RWPE2 (cell line): ENCODE data around the gene SLC6A6.

Experiments
- ATAC-seq: fragments of 200-7000 bp; cut with Tn5 transposase; 3 replicates; pipeline ENCODE4 v1.9.1; 2021; ENCODE audit warnings: low read depth
- DNase-seq: peaks from one replicate; pipeline ENCODE4 v3.0.0-alpha.2; 2020; ENCODE audit warnings: low spot score
- H3K27ac ChIP-seq: fragments of 450-650 bp; 2 replicates; pipeline ENCODE4 v1.5.1; 2017; ENCODE audit warnings: mild to moderate bottlenecking; ENCODE audit not compliant: poor library complexity, severe bottlenecking
- H3K27me3 ChIP-seq: fragments of 250-450 bp; sonication (Bioruptor Pico); 2 replicates; pipeline ENCODE4 v1.5.1; 2021; ENCODE audit warnings: mild to moderate bottlenecking, moderate library complexity; ENCODE audit not compliant: insufficient read depth, poor library complexity, severe bottlenecking
- H3K36me3 ChIP-seq: fragments of 250-450 bp; sonication (Bioruptor Pico); 2 replicates; pipeline ENCODE4 v1.5.1; 2020; ENCODE audit warnings: low read depth, mild to moderate bottlenecking, moderate library complexity
- H3K4me1 ChIP-seq: fragments of 250-450 bp; sonication (Bioruptor Pico); 2 replicates; pipeline ENCODE4 v1.5.1; 2021; ENCODE audit warnings: mild to moderate bottlenecking, moderate library complexity; ENCODE audit not compliant: insufficient read depth, poor library complexity, severe bottlenecking
- H3K4me3 ChIP-seq: fragments of 250-450 bp; sonication (Bioruptor Pico); 2 replicates; pipeline ENCODE4 v1.5.1; 2021; ENCODE audit warnings: mild to moderate bottlenecking, moderate library complexity; ENCODE audit not compliant: severe bottlenecking
- H3K9me3 ChIP-seq: fragments of 250-450 bp; sonication (Bioruptor Pico); 2 replicates; pipeline ENCODE4 v1.5.1; 2021; ENCODE audit warnings: mild to moderate bottlenecking, moderate library complexity; ENCODE audit not compliant: severe bottlenecking
- TF ChIP-seq, protein P1 (sequence below): fragments of 450-650 bp; IDR thresholded peaks from one replicate; pipeline ENCODE4 v1.5.1; 2017; ENCODE audit warnings: mild to moderate bottlenecking, moderate library complexity; ENCODE audit not compliant: poor library complexity, severe bottlenecking

The SLC6A6 gene

GRCh38 chr3:14360123-14360881 lies 42.1 kb upstream of the SLC6A6 start:
- Histone ChIP-seq H3K27me3 (no peaks in the 10 kb centered on the region), H3K36me3 (no peaks in the 10 kb centered on the region), H3K4me1 (no peaks in the 10 kb centered on the region), H3K27ac (no peak overlapping the region), H3K4me3 (no peak overlapping the region), H3K9me3 (no peaks in the 10 kb centered on the region)
- TF ChIP-seq, protein P1, sequence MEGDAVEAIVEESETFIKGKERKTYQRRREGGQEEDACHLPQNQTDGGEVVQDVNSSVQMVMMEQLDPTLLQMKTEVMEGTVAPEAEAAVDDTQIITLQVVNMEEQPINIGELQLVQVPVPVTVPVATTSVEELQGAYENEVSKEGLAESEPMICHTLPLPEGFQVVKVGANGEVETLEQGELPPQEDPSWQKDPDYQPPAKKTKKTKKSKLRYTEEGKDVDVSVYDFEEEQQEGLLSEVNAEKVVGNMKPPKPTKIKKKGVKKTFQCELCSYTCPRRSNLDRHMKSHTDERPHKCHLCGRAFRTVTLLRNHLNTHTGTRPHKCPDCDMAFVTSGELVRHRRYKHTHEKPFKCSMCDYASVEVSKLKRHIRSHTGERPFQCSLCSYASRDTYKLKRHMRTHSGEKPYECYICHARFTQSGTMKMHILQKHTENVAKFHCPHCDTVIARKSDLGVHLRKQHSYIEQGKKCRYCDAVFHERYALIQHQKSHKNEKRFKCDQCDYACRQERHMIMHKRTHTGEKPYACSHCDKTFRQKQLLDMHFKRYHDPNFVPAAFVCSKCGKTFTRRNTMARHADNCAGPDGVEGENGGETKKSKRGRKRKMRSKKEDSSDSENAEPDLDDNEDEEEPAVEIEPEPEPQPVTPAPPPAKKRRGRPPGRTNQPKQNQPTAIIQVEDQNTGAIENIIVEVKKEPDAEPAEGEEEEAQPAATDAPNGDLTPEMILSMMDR = no peak
- no peak for ATAC-seq
- DNase-seq = no peak

DNA sequence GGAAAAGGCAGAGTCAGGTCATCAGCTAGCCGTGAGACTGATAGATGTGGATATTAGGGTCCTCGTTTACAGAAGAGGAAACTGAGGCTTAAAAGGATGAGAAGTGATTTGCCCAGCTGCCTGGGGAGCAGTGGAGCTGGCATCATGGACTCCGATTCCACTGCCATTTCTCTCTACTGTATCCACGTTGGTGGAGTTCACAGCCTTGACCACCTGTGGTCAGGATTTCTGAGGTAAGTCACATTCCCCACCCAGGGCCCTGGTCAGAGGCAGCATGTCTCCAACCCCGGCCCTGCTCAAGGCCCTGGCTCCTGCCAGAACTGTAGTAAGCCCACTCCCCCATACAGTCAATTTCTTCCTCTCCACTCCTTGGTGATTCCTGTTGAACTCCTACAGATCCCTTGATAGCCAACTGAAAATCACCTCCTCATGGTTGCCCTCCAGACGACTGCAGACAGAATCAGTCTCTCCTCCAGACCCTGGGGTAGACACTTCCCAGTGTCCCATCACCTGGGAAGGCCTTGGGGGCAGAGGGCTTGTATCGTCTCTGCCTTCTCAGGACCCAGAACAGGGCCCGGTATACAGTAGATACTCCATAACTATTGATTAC lies 41.2 kb upstream of the SLC6A6 start:
- Histone ChIP-seq H3K4me3 (no peak overlapping the region), H3K9me3 (no peaks in the 10 kb centered on the region), H3K4me1 (no peaks in the 10 kb centered on the region), H3K36me3 (no peaks in the 10 kb centered on the region), H3K27ac (no peak overlapping the region), H3K27me3 (no peaks in the 10 kb centered on the region)
- DNase-seq = no peak
- ATAC-seq = no peak
- TF ChIP-seq, protein P1 = no peak

DNA sequence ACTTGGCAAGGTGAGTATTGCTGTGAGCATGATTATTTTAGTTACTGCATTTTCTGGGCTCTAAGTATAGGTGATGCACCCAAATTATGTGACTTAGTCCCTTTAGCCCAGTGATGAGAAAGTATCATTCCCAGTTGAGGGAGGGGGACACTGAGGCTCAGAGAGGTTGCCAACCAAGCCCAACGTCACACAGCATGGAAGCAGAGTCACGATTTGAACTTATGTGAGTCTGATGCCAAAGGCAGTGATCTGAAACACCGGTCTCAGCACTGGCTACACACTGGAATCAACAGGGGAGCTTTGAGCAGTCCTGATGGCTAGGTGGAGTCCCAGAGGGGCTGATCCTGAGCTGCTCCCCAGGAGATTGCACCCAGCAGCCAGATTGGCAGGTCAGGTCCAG lies 39.5 kb upstream of the SLC6A6 start:
- H3K4me1 ChIP-seq = no peaks in the 10 kb centered on the region
- H3K36me3 ChIP-seq = no peaks in the 10 kb centered on the region
- TF ChIP-seq, protein P1 = no peak
- no peak overlapping the region for H3K27ac ChIP-seq
- no peaks in the 10 kb centered on the region for H3K9me3 ChIP-seq
- H3K4me3 ChIP-seq = no peak overlapping the region
- DNase-seq = no peak
- H3K27me3 ChIP-seq = no peaks in the 10 kb centered on the region
- ATAC-seq = no peak

GRCh38 chr3:14363379-14363778 lies 39.0 kb upstream of the SLC6A6 start:
- ATAC-seq = no peak
- Histone ChIP-seq H3K27me3 (no peaks in the 10 kb centered on the region), H3K27ac (no peak overlapping the region), H3K4me1 (no peaks in the 10 kb centered on the region), H3K4me3 (no peak overlapping the region), H3K9me3 (no peaks in the 10 kb centered on the region), H3K36me3 (no peaks in the 10 kb centered on the region)
- no peak for DNase-seq
- TF ChIP-seq, protein P1 = no peak

DNA sequence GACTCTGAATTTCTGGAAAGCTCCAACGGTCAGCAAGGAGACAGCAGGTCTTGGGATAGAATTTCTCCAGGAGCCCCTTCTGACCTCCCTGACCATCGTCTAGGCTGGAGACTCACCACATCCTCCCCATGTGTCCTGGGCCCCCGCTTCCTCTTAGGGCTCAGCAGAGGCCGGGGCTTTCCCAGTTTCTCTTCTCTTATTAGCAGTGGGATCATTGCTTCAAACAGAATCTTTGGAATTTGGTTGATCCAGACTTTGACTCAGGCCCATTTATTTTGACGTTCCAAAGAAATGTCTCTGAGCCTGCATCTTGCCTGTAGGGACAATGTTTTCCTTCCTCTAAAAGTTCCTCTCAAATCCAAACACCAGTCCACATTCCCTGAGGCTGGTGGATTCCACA lies 38.4 kb upstream of the SLC6A6 start:
- Histone ChIP-seq H3K4me3 (no peak overlapping the region), H3K9me3 (no peaks in the 10 kb centered on the region), H3K36me3 (no peaks in the 10 kb centered on the region), H3K4me1 (no peaks in the 10 kb centered on the region), H3K27me3 (no peaks in the 10 kb centered on the region), H3K27ac (no peak overlapping the region)
- ATAC-seq = no peak
- DNase-seq = no peak
- TF ChIP-seq, protein P1 = no peak
